B cell (primary cell): ENCODE results near the gene CACNA2D2. TPM values are rescaled to one million over a fixed set of nuclear protein-coding genes. Genes with fewer than 3 reads are reported as not detected.

Experiments
- ATAC-seq: fragments of 200-7000 bp; cut with Tn5 transposase; one replicate; pipeline ENCODE4 v1.10.0; 2021; ENCODE audit warnings: low read depth, mild to moderate bottlenecking, moderate number of reproducible peaks, moderate library complexity
- CTCF ChIA-PET: fragments of 350-600 bp; sonication (Branson Sonifier 250); formaldehyde crosslinking; loops from one replicate; lab custom pipeline; 2021; ENCODE audit warnings: antibody characterized with exemption, inconsistent platforms; lab: Charles Lee
- POLR2A ChIA-PET: fragments of 350-600 bp; sonication (Branson Sonifier 250); formaldehyde crosslinking; loops from one replicate; lab custom pipeline; 2021; ENCODE audit warnings: antibody characterized with exemption; lab: Charles Lee
- DNase-seq: peaks from one replicate; pipeline ENCODE4 v3.0.0; 2013
- H2AFZ ChIP-seq: 2 replicates; pipeline ENCODE4 v1.6.1; 2012; ENCODE audit warnings: mild to moderate bottlenecking, low read depth, low read length; ENCODE audit not compliant: insufficient read depth, poor library complexity, severe bottlenecking
- H3K27ac ChIP-seq, 2 donors: 1 replicate in 1 of 2; 2 replicates in 1 of 2; pipeline ENCODE4 v1.5.1; 2012 to 2013; ENCODE audit warnings: low read length in 2 of 2, mild to moderate bottlenecking in 2 of 2, moderate library complexity in 1 of 2
- H3K27me3 ChIP-seq, 4 experiments: fragments of 200-600 bp in 1 of 4; sonication (generic) in 1 of 4; replicated peaks in 1 of 4; 1 replicate in 2 of 4; 2 replicates in 2 of 4; pipeline versions ENCODE4 v1.6.1 to v1.7.0; 2013 to 2016; ENCODE audit warnings: low read length in 3 of 4, mild to moderate bottlenecking in 2 of 4, mixed read lengths in 1 of 4, moderate library complexity in 1 of 4; ENCODE audit not compliant: insufficient read depth in 4 of 4, control insufficient read depth in 3 of 4; ENCODE audit errors: control extremely low read depth in 1 of 4
- H3K36me3 ChIP-seq, 2 experiments: replicated peaks in 1 of 2; 1 replicate in 1 of 2; 2 replicates in 1 of 2; pipeline versions ENCODE4 v1.6.1 to v1.7.1; 2013; ENCODE audit warnings: low read length in 1 of 2; ENCODE audit not compliant: insufficient read depth in 2 of 2, control insufficient read depth in 1 of 2; ENCODE audit errors: control extremely low read depth in 1 of 2, extremely low read depth in 1 of 2
- H3K4me1 ChIP-seq, 2 donors: fragments of 200-600 bp in 1 of 2; sonication (generic) in 1 of 2; 1 replicate in 1 of 2; 2 replicates in 1 of 2; pipeline versions ENCODE4 v1.5.1 to v1.6.1; 2013 to 2017; ENCODE audit warnings: low read length in 2 of 2; ENCODE audit not compliant: control insufficient read depth in 2 of 2, insufficient read depth in 2 of 2
- H3K4me2 ChIP-seq: replicated peaks from 2 replicates; pipeline ENCODE3; 2012; ENCODE audit warnings: mild to moderate bottlenecking, low read depth, low read length; ENCODE audit not compliant: poor library complexity, severe bottlenecking
- H3K4me3 ChIP-seq, 5 experiments: fragments of 200-600 bp in 1 of 5; sonication (generic) in 1 of 5; 1 replicate in 3 of 5; 2 replicates in 2 of 5; pipeline versions ENCODE4 v1.5.1 to v1.7.0; 2011 to 2016; ENCODE audit warnings: low read length in 4 of 5, mild to moderate bottlenecking in 4 of 5, low read depth in 2 of 5, control low read depth in 1 of 5, moderate library complexity in 1 of 5; ENCODE audit not compliant: insufficient read depth in 1 of 5; ENCODE audit errors: control extremely low read depth in 1 of 5, extremely low read depth in 1 of 5
- H3K79me2 ChIP-seq: fragments of 200-600 bp; sonication (generic); one replicate; pipeline ENCODE4 v1.6.0; 2016; ENCODE audit warnings: low read length; ENCODE audit not compliant: control insufficient read depth, insufficient read depth
- H3K9ac ChIP-seq: fragments of 200-600 bp; sonication (generic); 2 replicates; pipeline ENCODE4 v1.6.1; 2017; ENCODE audit warnings: mild to moderate bottlenecking, low read length, moderate library complexity
- H3K9me3 ChIP-seq, 3 donors: one replicate each; pipeline versions ENCODE4 v1.6.1 to v1.7.1; 2013; ENCODE audit warnings: low read length in 2 of 3; ENCODE audit not compliant: control insufficient read depth in 2 of 3, insufficient read depth in 1 of 3; ENCODE audit errors: control extremely low read depth in 1 of 3
- H4K20me1 ChIP-seq: 2 replicates; pipeline ENCODE4 v1.6.0; 2012; ENCODE audit warnings: mild to moderate bottlenecking, low read length; ENCODE audit not compliant: insufficient read depth, control insufficient read depth, poor library complexity, severe bottlenecking
- H3K27ac Mint-ChIP-seq: one replicate; pipeline ENCODE4 v1.8.0; 2021; ENCODE audit warnings: mixed read lengths
- H3K27me3 Mint-ChIP-seq: one replicate; pipeline ENCODE4 v1.8.0; 2021; ENCODE audit warnings: mixed read lengths
- H3K4me1 Mint-ChIP-seq: one replicate; pipeline ENCODE4 v1.8.0; 2021; ENCODE audit warnings: mixed read lengths
- H3K4me3 Mint-ChIP-seq: one replicate; pipeline ENCODE4 v1.8.0; 2021; ENCODE audit warnings: mixed read lengths
- H3K9me3 Mint-ChIP-seq: one replicate; pipeline ENCODE4 v1.8.0; 2022; ENCODE audit warnings: mixed read lengths; ENCODE audit not compliant: insufficient read depth
- CTCF ChIP-seq: fragments of 200-600 bp; IDR thresholded peaks from one replicate; pipeline ENCODE4 v1.8.0; 2022; ENCODE audit warnings: antibody characterized with exemption, mild to moderate bottlenecking
- EZH2 ChIP-seq: IDR thresholded peaks from 2 replicates; pipeline ENCODE4 v1.6.1; 2012; ENCODE audit warnings: borderline replicate concordance, low read depth, mild to moderate bottlenecking, moderate library complexity, low read length; ENCODE audit not compliant: insufficient read depth, poor library complexity, severe bottlenecking
- WGBS: methylation state at CpG from one replicate; pipeline ENCODE4 v1.1.5; 2013; ENCODE audit warnings: missing lambda C conversion rate; ENCODE audit not compliant: insufficient coverage; 5-methylcytosine and 5-hydroxymethylcytosine counted together
- intact Hi-C: fragments of 100-400 bp; cut with micrococcal nuclease; formaldehyde crosslinking; loops from one replicate; pipeline ENCODE4 v1.10.0; 2022
- polyA plus RNA-seq: library from polyadenylated mRNA; depleted of rRNA; stranded (reverse); fragments of >200 nt; gene quantifications from 2 replicates; pipeline ENCODE4 v1.2.3, GENCODE V29; 2012
- total RNA-seq, 2 donors: library from RNA; stranded (reverse); fragments of 120-200 nt in 1 of 2; gene quantifications; 1 replicate in 1 of 2; 2 replicates in 1 of 2; pipeline versions ENCODE4 v1.2.3 to v1.2.4, GENCODE V29; 2013 to 2022

CACNA2D2 gene
- total and polyA plus RNA-seq, 2 donors (not counting 1 experiment from before 2014, with no cell fraction given) = 0.69 to 1.2 TPM

- Histone ChIP-seq H3K27me3 (no peaks in the 10 kb centered on the region), H3K79me2 (no peaks in the 10 kb centered on the region), H3K36me3 (no peaks in the 10 kb centered on the region), H2AFZ (no peak overlapping the region), H3K4me3 (no peak overlapping the region), H4K20me1 (no peaks in the 10 kb centered on the region), H3K4me2 (no peak overlapping the region), H3K27ac (no peak overlapping the region), H3K9ac (no peak overlapping the region), H3K4me1 (no peaks in the 10 kb centered on the region), H3K9me3 (no peaks in the 10 kb centered on the region)
- ChIA-PET POLR2A (no interaction called here), CTCF (no interaction called here)
- H3K4me1 Mint-ChIP-seq = no peaks in the 10 kb centered on the region
- H3K4me3 Mint-ChIP-seq = no peak overlapping the region
- H3K27ac Mint-ChIP-seq = no peak overlapping the region
- H3K9me3 Mint-ChIP-seq = no peaks in the 10 kb centered on the region
- DNase-seq (no peak), ATAC-seq (no peak)
- TF ChIP-seq EZH2 (no peak), CTCF (no peak)
- H3K27me3 Mint-ChIP-seq = peaks cover 8% of the 10 kb centered on the region
- intact Hi-C loops = no loop called here
- 100% methylated on average over 3 of the region's 7 CpGs for WGBS
These were observed 61.8 kb downstream of the CACNA2D2 start for GRCh38 chr3:50441424-50442217.

- no peak overlapping the region for H3K27ac Mint-ChIP-seq
These were observed 67.2 kb downstream of the CACNA2D2 start for GRCh38 chr3:50436114-50436674.

More at GRCh38 chr3:50436114-50436674, 67.2 kb downstream of the CACNA2D2 start:
- no peaks in the 10 kb centered on the region for H4K20me1 ChIP-seq
- H3K4me1 Mint-ChIP-seq = no peaks in the 10 kb centered on the region
- no peak overlapping the region for H3K9ac ChIP-seq
- H3K79me2 ChIP-seq = no peaks in the 10 kb centered on the region
- no peak overlapping the region for H3K4me3 ChIP-seq
- no peaks in the 10 kb centered on the region for H3K4me1 ChIP-seq
- H3K4me3 Mint-ChIP-seq = no peak overlapping the region
- no peak overlapping the region for H3K4me2 ChIP-seq
- H3K36me3 ChIP-seq = no peaks in the 10 kb centered on the region
- ChIA-PET POLR2A (no interaction called here), CTCF (interaction anchor here (1.0 to 3.7 kb wide), 6 partner anchors 9 to 179 kb away, joined by 3 to 27 read pairs (median 4); no protein-coding TSS in a partner anchor)
- intact Hi-C loops = loop anchor here (1.0 to 5.0 kb wide), 3 partner anchors 114 to 217 kb away; partner anchors contain the start of gene CISH
- no peak overlapping the region for H3K27ac ChIP-seq
- H3K27me3 ChIP-seq = peaks cover 0 to 8% (median 1%) of the 10 kb centered on the region in 4 experiments
- H3K9me3 ChIP-seq = no peaks in the 10 kb centered on the region
- DNase-seq = peak; percentile 73
- peak; percentile 68 for ATAC-seq
- no peaks in the 10 kb centered on the region for H3K9me3 Mint-ChIP-seq
- TF ChIP-seq EZH2 (no peak), CTCF (peak; percentile 80)
- H2AFZ ChIP-seq = no peak overlapping the region
- 25% methylated on average over 5 of the region's 5 CpGs for WGBS
- H3K27me3 Mint-ChIP-seq = peaks cover 12% of the 10 kb centered on the region
